GM21717 (cell line): ENCODE results near the gene ZNF385C.

Source experiments
- ATAC-seq: cut with Tn5 transposase; IDR thresholded peaks from one replicate; pipeline ENCODE4 v1.9.1; 2021; ENCODE audit warnings: mild to moderate bottlenecking, moderate library complexity; ENCODE audit not compliant: unreplicated experiment

The ZNF385C gene

DNA sequence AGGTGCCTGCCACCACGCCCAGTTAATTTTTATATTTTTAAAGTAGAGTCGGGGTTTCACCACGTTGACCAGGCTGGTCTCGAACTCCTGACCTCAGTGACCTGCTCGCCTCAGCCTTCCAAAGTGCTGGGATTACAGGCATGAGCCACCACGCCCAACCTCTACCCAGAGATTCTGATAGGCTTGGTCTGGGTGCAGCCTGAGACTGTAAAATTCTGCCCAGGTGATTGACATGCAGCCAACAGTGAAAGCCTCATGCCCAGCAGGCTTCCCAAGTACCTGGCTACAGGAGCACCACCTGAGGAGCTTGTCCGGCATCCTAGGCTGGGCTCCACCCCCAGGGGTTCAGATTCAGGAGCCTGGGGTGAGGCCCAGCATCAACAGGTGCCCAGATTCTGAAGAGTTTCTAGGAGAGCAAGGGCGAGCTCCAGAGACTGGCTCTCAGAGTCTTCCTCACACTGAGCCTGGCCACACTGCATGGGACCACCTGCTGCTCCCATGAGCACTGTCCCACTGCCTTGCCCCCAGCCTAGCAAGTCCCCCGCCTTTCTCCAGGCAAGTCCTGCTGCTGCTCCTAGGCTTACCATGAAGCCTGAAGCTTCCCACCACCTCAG, 16.6 kb downstream of the ZNF385C start:
- no peak for ATAC-seq

GRCh38 chr17:42079541-42079940, 18.7 kb downstream of the ZNF385C start:
- ATAC-seq, result no peak

- no peak for ATAC-seq
Observed at GRCh38 chr17:42078396-42079043, 19.8 kb downstream of the ZNF385C start.

DNA sequence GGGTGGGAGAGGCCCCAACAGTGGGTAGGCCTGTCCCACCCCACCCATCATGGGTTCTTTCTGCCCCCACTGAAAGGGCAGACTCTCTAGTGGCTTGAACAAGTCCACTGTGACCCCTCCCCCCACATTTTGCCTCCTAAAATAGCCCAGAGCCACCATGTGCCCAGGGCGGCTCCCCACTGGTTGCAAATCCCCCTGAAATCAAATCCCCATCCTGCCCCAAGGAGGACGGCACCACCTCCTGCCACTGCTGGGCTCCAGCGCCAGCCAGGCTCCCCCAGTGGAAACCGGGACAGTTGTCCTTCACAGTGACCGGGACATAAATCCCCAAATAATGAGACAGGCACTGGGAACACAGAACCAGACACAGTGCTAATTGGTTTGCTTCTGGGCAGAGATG, 20.5 kb downstream of the ZNF385C start:
- ATAC-seq, result no peak

DNA sequence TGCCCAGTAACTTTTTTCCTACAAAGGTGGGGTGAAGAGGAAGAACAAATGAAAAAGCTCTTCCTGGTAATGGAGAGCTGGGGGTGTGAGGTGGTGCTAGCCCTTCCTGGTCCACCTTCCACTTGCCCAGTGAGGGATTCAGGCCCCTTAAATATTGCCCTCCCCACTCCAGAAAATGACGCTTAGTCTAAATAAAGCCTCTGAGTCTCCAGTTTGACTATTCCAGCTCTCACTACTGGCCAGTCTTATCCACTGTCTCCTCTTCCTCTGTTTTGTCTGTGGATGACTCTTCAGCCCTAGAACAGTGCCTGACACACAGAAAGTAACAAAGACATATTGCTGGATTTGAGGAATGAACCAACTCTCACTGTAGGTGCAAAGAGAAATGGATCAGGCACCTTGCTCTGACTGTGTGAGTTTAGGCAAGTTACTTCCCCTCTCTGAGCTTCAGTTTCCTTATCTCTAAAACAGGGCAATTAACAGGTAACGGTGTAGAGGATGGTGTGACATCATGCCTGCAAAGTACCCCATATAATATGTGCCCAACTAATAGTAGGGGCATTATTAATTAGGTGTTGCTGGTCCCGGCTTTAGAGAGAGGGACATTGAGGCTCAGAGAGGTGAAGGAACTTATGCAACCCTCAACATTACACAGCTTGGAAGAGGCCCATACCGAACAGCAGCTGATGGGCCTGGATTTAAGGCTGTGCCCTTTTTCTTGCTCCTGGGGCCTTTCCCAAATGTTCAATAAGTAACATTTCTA, 21.3 kb downstream of the ZNF385C start:
- ATAC-seq, result no peak

DNA sequence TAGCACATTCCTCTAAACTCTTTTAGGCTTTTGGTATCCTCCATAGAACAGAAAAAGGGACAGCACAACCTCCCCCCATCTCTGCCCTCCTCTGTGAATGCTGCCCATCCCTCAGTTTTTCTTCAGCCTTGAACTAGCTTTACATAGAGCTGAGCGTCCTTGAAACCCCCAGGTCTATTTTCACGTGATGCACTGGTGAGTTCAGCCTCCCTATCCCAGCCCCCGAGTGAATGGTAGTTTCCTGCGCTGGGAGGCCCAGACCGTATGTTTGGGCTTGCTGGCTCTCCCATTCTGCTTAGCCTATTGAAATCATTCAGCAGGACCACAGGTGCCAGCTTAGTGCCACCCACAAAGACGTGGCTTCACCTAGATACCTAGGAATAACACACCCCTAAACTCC, 22.5 kb downstream of the ZNF385C start:
- no peak for ATAC-seq

GRCh38 chr17:42072323-42073187, 25.7 kb downstream of the ZNF385C start:
- no peak for ATAC-seq

DNA sequence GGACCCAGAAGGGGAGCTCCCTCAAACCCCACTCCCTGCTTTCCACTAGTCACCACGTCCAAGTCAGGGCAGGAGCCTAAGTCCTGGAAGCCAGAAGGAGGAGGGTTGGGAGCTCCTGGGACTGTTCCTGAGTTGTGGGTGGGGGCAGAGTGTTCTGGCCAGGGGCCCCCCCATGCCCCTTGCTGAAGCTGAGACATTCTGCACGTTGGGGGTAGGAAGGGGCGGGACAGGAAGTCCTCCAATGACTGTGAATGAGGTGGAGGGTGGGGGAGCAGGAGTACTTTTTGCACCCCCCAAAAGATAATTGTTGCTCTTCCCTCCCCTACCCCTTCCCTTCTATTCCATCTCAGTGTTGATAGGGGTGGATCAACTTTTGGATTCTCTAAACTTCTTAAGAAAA, 26.5 kb downstream of the ZNF385C start:
- ATAC-seq, result no peak

- ATAC-seq, result no peak
Observed at GRCh38 chr17:42068979-42069378, 29.3 kb downstream of the ZNF385C start.

DNA sequence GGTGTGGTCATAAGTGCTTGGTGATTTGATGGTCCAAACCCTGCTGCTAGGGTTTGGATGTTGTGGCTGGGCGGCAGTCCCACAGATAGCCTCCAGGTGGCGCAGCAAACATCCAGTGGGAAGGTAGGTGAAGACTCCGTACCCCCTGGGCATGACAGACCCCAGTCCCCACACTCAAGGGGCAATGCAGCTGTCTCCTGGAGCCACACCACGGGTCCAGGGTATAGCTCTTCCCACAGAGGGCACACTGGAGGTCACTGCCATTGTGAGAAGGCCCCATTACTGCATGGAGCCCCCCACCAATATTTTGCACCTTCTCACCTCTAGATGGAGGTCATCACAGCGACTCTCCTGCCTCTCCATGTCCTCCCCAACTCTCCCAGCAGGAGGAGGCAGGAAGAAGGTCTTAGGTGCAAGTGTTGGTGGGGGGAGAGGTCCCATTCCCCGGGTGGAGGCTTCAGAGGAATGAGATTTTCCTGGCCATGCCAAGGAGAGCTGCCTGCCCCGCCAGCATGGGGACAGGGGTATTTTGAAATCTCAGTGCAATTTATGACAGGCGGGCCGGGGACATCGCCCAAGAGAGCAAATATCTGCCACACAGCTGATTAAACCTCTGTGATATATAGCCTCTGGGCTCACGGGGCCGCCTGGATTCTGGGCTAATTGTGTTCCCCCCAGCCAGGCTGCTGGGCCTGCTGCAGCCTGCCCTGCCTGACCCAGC, 30.7 kb downstream of the ZNF385C start:
- ATAC-seq, result no peak

- ATAC-seq, result no peak
Observed at GRCh38 chr17:42065201-42065600, 33.1 kb downstream of the ZNF385C start.

GRCh38 chr17:42062681-42063080, 35.6 kb downstream of the ZNF385C start:
- no peak for ATAC-seq

DNA sequence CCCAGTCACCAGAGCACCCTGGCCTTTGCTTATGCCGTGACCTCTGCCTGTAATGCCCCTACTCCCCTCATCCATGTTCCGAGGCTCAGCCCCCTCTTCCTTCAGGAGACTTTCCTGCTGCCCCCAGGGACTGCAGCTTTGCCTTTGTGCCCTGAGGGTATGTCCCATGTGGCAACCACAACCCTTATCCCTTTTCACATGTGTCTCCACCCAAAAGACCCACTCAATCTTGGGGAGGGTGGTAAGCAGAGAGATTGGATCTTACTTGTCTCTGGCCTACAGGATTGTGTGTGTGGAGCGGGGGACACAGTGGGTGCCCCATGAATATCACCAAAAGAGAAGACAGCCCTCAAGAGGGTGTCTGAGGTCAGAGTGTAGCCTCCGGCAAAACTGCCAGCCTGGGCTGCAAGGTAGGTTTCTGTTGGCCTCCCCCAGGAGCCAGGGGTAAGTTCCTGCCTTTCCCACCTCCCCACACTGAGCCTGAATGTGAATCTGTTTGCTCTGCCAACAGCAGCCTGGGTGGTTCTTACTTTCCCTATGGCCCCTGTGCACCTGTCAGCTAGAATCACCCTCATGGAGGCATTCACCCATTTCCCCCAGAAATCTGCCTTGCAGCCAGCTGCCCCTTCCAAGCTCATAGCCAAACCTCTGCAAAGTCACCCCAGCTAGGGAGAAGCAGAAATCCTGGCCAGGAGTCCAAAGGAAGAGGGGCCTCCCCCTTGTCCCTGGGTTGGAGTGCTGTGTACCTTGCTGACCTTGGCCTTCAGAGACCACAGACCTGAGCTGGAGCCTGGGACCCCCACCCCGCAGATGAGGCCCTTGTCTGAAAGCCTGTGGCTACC, 36.4 kb downstream of the ZNF385C start:
- no peak for ATAC-seq

GRCh38 chr17:42060231-42060630, 38.0 kb downstream of the ZNF385C start:
- no peak for ATAC-seq

GRCh38 chr17:42059815-42060214, 38.5 kb downstream of the ZNF385C start:
- no peak for ATAC-seq

- no peak for ATAC-seq
Observed at GRCh38 chr17:42058063-42058462, 40.2 kb downstream of the ZNF385C start.

DNA sequence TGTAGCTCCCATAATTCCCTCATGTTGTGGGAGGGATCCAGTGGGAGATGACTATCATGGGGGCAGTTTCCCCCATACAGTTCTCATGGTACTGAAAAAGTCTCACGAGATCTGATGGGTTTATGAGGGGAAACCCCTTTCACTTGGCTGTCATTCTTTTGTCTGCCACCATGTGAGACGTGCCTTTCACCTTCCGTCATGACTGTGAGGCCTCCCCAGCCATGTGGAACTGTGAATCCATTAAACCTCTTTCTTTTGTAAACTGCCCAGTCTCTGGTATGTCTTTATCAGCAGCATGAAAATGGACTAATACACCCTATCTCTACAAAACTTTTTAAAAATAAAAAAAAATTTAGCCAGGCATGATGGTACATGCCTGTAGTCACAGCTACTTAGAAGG, 41.6 kb downstream of the ZNF385C start:
- ATAC-seq, result no peak

DNA sequence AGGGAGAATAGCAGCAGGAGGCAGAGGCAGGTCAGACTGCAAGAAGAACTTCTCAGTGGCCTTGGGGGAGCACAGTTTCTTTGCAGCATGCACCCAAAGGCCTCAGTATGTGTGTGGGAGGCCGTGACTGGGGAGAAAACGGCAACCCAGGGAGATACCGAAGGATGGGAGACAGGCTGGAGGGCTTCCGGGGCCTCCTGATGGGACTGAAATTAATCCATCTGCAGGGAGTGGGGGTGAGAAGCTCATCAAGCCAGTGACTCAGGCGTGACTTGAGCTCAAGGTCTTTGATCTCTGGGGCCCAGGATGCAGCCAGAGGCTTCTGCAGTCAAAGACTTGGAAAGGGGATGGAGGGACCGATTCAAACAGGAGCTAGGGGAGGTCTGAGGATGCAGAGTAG, 42.8 kb downstream of the ZNF385C start:
- no peak for ATAC-seq

DNA sequence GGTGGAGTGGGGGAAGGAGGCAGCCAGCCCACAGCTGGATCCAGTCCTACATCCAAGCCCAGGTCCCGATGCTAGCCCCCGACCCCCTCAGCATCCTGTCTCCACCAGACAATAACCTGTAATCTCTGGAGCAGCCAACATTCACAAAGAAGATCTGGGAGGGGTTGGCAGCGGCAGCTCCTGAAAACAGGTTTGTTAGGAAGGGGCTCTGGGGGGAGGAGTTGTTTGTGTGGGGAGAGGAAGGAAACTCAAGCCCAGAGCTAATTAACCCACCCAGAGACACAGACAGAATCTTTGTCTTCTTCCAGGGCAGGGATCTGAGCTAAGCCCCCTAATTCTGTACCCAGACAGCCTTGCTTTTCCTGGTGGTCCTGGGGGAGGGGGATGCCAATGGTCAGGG, 43.2 kb downstream of the ZNF385C start:
- no peak for ATAC-seq
